ENCODE measurements around the gene LAMA5. TPM values are rescaled to one million over a fixed set of nuclear protein-coding genes. Genes with fewer than 3 reads are reported as not detected.

The LAMA5 gene
- total and polyA plus RNA-seq, 2 of the 8 experiments (the other 6 are each of a cell fraction or from before 2014, with no cell fraction given), result 34.4 to 225 TPM

DNA sequence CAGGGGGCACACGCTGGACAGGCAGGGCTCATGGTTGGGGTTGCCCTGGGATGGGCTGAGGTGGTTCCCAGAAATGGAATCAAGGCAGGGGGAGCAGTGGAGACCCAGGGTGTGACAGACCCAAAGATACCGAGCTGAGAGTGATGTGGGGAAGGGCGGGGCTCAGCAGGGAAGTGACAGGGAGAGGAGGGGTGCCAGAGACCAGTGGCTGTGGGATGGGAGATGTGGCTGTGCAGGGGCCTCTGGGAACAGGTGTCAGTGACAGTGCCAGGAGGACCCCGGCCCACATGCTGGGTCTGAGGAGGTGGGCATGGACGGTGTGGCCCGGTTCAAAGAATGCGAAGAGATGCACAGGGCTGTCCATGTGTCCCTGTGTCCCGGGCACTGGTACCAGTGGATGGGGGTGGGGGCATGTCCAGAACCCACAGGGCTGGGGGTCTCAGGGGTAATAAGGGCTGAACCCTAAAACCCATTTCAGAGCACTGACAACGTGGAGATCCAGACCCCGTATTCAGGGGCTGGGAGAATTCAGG is 38.9 kb upstream of the LAMA5 start:
- Histone ChIP-seq H2BK12ac (ENCODE audit: low read depth, low read length) (no peak overlapping the region), H4K5ac (ENCODE audit: insufficient read length, low read depth, low read length) (no peak overlapping the region), H3K27ac (ENCODE audit: low read depth, low read length) (no peak overlapping the region), H3K23me2 (ENCODE audit: low read depth, low read length) (no peaks in the 10 kb centered on the region; the same call in 1 of the 2 replicates), H2AK5ac (ENCODE audit: low read depth, low read length) (no peak overlapping the region), H2BK15ac (ENCODE audit: low read length) (no peak overlapping the region), H4K20me1 (replicated peaks in 1 of 2; ENCODE audit: control insufficient read depth in 1 of 2, insufficient read depth in 2 of 2, low read length in 2 of 2) (peaks cover 0 to 22% of the 10 kb centered on the region in 2 experiments), H2BK20ac (ENCODE audit: low read length) (no peak overlapping the region), H2AFZ (ENCODE audit: low read length) (no peak overlapping the region), H3K4ac (replicated peaks; ENCODE audit: insufficient read length, low read depth, low read length) (no peak overlapping the region), H3K4me1 (replicated peaks in 1 of 4; ENCODE audit: control insufficient read depth in 3 of 4, insufficient read depth in 4 of 4, low read length in 3 of 4) (peaks cover 0 to 31% (median 11%) of the 10 kb centered on the region in 4 experiments; a peak in 6 of 7 replicates), H3K27me3 (replicated peaks in 1 of 4; ENCODE audit: control insufficient read depth in 3 of 4, extremely low read depth in 1 of 4, insufficient read depth in 3 of 4, low read length in 3 of 4) (peaks cover 0 to 8% (median 1%) of the 10 kb centered on the region in 4 experiments; a peak in 2 of 7 replicates), H2BK5ac (ENCODE audit: low read depth, low read length) (no peak overlapping the region), H3K4me3 (ENCODE audit: extremely low read depth in 1 of 4, insufficient read depth in 2 of 4, low read depth in 3 of 4, low read length in 4 of 4) (peak overlapping the region in 3 of 4 experiments; percentile 52 to 71 (median 60); a peak in 6 of 8 replicates), H4K8ac (ENCODE audit: extremely low read depth, insufficient read depth, low read length) (no peak overlapping the region), H3K14ac (ENCODE audit: insufficient read length) (no peak overlapping the region), H3K4me2 (ENCODE audit: insufficient read depth in 1 of 2, low read depth in 2 of 2, low read length in 2 of 2) (peak overlapping the region; percentile 38 to 90), H3K23ac (ENCODE audit: insufficient read length) (no peak overlapping the region), H3K56ac (replicated peaks; ENCODE audit: insufficient read length, low read depth, low read length) (no peak overlapping the region), H3K18ac (ENCODE audit: extremely low read depth, low read length) (no peak overlapping the region), H2BK120ac (replicated peaks; ENCODE audit: low read depth, low read length) (no peak overlapping the region), H3K36me3 (ENCODE audit: control insufficient read depth in 2 of 4, insufficient read depth in 4 of 4, low read length in 3 of 4) (no peaks in the 10 kb centered on the region), H4K91ac (replicated peaks; ENCODE audit: insufficient read length, low read length) (no peak overlapping the region), H3K9me3 (ENCODE audit: insufficient read depth in 2 of 2, low read depth in 1 of 2, low read length in 1 of 2) (no peaks in the 10 kb centered on the region), H3K79me2 (ENCODE audit: control insufficient read depth in 1 of 2, insufficient read depth in 2 of 2, low read length in 2 of 2) (no peaks in the 10 kb centered on the region; a peak in 1 of 4 replicates), H3K9ac (replicated peaks in 1 of 4; ENCODE audit: extremely low read depth in 1 of 4, low read depth in 3 of 4, low read length in 3 of 4) (no peak overlapping the region), H3K79me1 (ENCODE audit: low read depth, low read length) (no peaks in the 10 kb centered on the region; the same call in 1 of the 2 replicates)
- FAIRE-seq (no peak), DNase-seq (ENCODE audit: low read depth in 1 of 2, low spot score in 2 of 2) (no peak)
- 88% methylated on average over 10 of the region's 10 CpGs; no CpG with 5 or more reads in 1 of the 2 experiments for WGBS, 2 experiments (ENCODE audit: extremely low coverage in 1 of 2, insufficient coverage in 1 of 2, insufficient read length in 1 of 2, insufficient replicate concordance in 2 of 2, low coverage in 1 of 2, low lambda C conversion rate in 2 of 2, missing lambda C conversion rate in 1 of 2)
- CTCF ChIA-PET (ENCODE audit: partially characterized antibody), result interaction anchor here (0.7 to 7.6 kb wide), 10 partner anchors 8 to 398 kb away, joined by 3 to 103 read pairs (median 4); partner anchors contain the start of genes OGFR and RPS21
- POLR2A ChIA-PET (ENCODE audit: partially characterized antibody), result interaction anchor here (1.4 to 7.7 kb wide), 4 partner anchors 15 to 40 kb away, joined by 4 to 105 read pairs (median 6); partner anchors contain the start of genes LAMA5 and RPS21
- TF ChIP-seq POLR2A (IDR thresholded peaks at IDR 0.05; ENCODE audit: control extremely low read depth in 1 of 2, low read depth in 2 of 2, low read length in 2 of 2) (no peak), SP2 (IDR thresholded peaks at IDR 0.05; ENCODE audit: low read length) (no peak)

All from H1 (cell line).